ENCODE results near the gene CTIF.
A peak's percentile ranks its signal among the peaks of the same experiment; 100 is the strongest.

The CTIF gene

GRCh38 chr18:48666613-48667012 lies 127.8 kb downstream of the CTIF start:
- no peak for DNase-seq (ENCODE audit: low read depth in 2 of 2)

GRCh38 chr18:48667276-48668254 lies 128.7 kb downstream of the CTIF start:
- DNase-seq (ENCODE audit: low read depth in 2 of 2), result no peak

- no peak for DNase-seq (ENCODE audit: low read depth in 2 of 2)
These were observed 129.8 kb downstream of the CTIF start for GRCh38 chr18:48668466-48669179.

GRCh38 chr18:48669180-48669675 lies 130.4 kb downstream of the CTIF start:
- no peak for DNase-seq (ENCODE audit: low read depth in 2 of 2)

- no peak for DNase-seq (ENCODE audit: low read depth in 2 of 2)
These were observed 131.3 kb downstream of the CTIF start for GRCh38 chr18:48669991-48670750.

- DNase-seq (ENCODE audit: low read depth in 2 of 2), result no peak
These were observed 132.1 kb downstream of the CTIF start for GRCh38 chr18:48670751-48671560.

- DNase-seq (ENCODE audit: low read depth in 2 of 2), result no peak
These were observed 132.7 kb downstream of the CTIF start for GRCh38 chr18:48671561-48671945.

- no peak for DNase-seq (ENCODE audit: low read depth in 2 of 2)
These were observed 134.0 kb downstream of the CTIF start for GRCh38 chr18:48672671-48673340.

GRCh38 chr18:48673456-48673852 lies 134.6 kb downstream of the CTIF start:
- no peak for DNase-seq (ENCODE audit: low read depth in 2 of 2)

- DNase-seq (ENCODE audit: low read depth in 2 of 2), result no peak
These were observed 135.3 kb downstream of the CTIF start for GRCh38 chr18:48673853-48674721.

GRCh38 chr18:48674758-48675351 lies 136.0 kb downstream of the CTIF start:
- DNase-seq (ENCODE audit: low read depth in 2 of 2), result no peak

- DNase-seq (ENCODE audit: low read depth in 2 of 2), result peak; percentile 51 to 57
These were observed 136.5 kb downstream of the CTIF start for GRCh38 chr18:48675352-48675761.

GRCh38 chr18:48675912-48676311 lies 137.1 kb downstream of the CTIF start:
- DNase-seq (ENCODE audit: low read depth in 2 of 2), result no peak

GRCh38 chr18:48676346-48676745 lies 137.5 kb downstream of the CTIF start:
- DNase-seq (ENCODE audit: low read depth in 2 of 2), result no peak

GRCh38 chr18:48676756-48677368 lies 138.0 kb downstream of the CTIF start:
- DNase-seq (ENCODE audit: low read depth in 2 of 2), result peak; percentile 14 to 18

- DNase-seq (ENCODE audit: low read depth in 2 of 2), result no peak
These were observed 139.6 kb downstream of the CTIF start for GRCh38 chr18:48678237-48679115.

- DNase-seq (ENCODE audit: low read depth in 2 of 2), result no peak
These were observed 140.4 kb downstream of the CTIF start for GRCh38 chr18:48679236-48679635.
